WERI-Rb-1 (cell line): ENCODE data around the gene PALD1.

Experiments
- DNase-seq: peaks from one replicate; pipeline ENCODE4 v3.0.0-alpha.2; 2020
- H3K27ac ChIP-seq: fragments of 250-450 bp; sonication (Bioruptor Pico); 2 replicates; pipeline ENCODE4 v1.5.1; 2020; ENCODE audit warnings: mild to moderate bottlenecking, moderate library complexity
- H3K27me3 ChIP-seq: fragments of 250-450 bp; sonication (Bioruptor Pico); 2 replicates; pipeline ENCODE4 v1.5.1; 2021; ENCODE audit warnings: mild to moderate bottlenecking, low read depth, moderate library complexity; ENCODE audit not compliant: insufficient read depth, severe bottlenecking
- H3K36me3 ChIP-seq: fragments of 250-450 bp; sonication (Bioruptor Pico); 2 replicates; pipeline ENCODE4 v1.5.1; 2020; ENCODE audit warnings: mild to moderate bottlenecking, moderate library complexity
- H3K4me3 ChIP-seq: 2 replicates; pipeline ENCODE4 v1.5.1; 2011; ENCODE audit warnings: low read depth, mild to moderate bottlenecking, control low read depth, low read length
- H3K9me3 ChIP-seq: fragments of 250-450 bp; sonication (Bioruptor Pico); 2 replicates; pipeline ENCODE4 v1.5.1; 2021; ENCODE audit warnings: mild to moderate bottlenecking, moderate library complexity; ENCODE audit not compliant: severe bottlenecking
- CTCF ChIP-seq: IDR thresholded peaks from 2 replicates; pipeline ENCODE4 v1.5.1; 2011; ENCODE audit warnings: low read depth, mild to moderate bottlenecking, control low read depth, inconsistent platforms, low read length

PALD1 gene

DNA sequence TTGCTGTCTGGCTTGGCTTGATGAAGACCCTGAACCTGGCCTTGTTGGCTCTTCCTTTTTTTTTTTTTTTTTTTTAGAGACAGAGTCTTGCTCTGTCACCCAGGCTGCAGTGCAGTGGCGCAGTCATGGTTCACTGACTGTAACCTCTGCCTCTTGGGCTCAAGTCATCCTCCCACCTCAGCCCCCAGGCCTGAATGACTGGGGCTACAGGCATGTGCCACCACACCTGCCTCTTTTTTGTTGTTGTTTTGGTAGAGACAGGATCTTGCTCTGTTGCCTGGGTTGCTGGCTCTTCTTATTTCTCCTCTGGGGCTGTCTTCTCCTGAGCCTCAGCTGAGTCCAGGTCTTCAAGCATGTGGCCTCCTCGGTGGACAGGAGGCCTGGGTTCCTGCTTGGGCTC lies 79.3 kb downstream of the PALD1 start:
- Histone ChIP-seq H3K36me3 (no peaks in the 10 kb centered on the region), H3K27me3 (no peaks in the 10 kb centered on the region), H3K27ac (no peak overlapping the region), H3K4me3 (no peak overlapping the region), H3K9me3 (no peaks in the 10 kb centered on the region)
- TF ChIP-seq CTCF, result no peak
- no peak for DNase-seq

DNA sequence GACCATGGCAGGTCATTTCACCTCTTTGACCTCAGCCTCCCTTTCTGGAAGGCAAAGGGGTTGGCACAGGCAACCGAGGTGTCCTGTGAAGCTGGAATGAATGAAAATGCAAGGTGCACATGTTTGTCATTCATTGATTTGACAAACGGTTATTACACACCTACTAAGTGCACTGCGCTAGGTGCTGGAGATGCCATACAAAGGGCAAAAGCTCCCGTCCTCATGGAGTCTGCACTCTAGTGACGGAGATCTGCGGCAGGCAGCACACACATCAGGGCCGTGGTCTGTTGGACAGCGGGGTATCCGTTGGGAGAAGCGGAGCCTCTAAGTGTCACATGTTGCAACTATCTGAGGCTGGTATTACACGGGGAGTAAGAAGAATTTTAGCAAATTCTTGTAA lies 79.7 kb downstream of the PALD1 start:
- DNase-seq, result no peak
- H3K27ac ChIP-seq, result no peak overlapping the region
- TF ChIP-seq CTCF, result no peak

GRCh38 chr10:70558871-70559810 lies 80.6 kb downstream of the PALD1 start:
- no peaks in the 10 kb centered on the region for H3K9me3 ChIP-seq
- H3K36me3 ChIP-seq, result no peaks in the 10 kb centered on the region
- no peaks in the 10 kb centered on the region for H3K27me3 ChIP-seq
- H3K4me3 ChIP-seq, result no peak overlapping the region
- H3K27ac ChIP-seq, result no peak overlapping the region
- DNase-seq, result peak; percentile 65
- TF ChIP-seq CTCF, result peak; percentile 48

More for the DNA sequence above, 79.7 kb downstream of the PALD1 start:
- Histone ChIP-seq H3K27me3 (no peaks in the 10 kb centered on the region), H3K4me3 (no peak overlapping the region), H3K9me3 (no peaks in the 10 kb centered on the region), H3K36me3 (no peaks in the 10 kb centered on the region)

DNA sequence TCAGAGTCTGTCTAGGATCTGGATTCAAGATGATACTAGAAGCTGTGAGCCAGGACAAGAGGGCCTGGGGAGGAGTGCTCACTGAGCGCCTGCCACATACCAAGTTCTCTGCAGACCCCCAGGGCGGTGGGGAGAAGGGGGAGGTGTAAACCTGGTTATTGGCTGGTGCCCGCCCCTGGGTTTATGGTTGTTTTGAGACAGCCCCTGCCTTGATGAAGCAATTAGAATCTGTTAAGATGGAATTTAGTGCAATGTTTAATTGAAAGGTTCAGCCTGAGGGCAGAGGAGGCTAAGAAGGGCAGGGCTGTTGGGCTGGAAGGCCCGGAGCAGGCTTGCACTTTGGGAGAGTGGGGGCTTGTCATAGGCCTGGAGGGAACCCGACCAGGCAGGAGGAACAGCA lies 81.3 kb downstream of the PALD1 start:
- Histone ChIP-seq H3K4me3 (no peak overlapping the region), H3K27me3 (no peaks in the 10 kb centered on the region)
- no peak for TF ChIP-seq CTCF

GRCh38 chr10:70560511-70560941 lies 82.0 kb downstream of the PALD1 start:
- no peak for TF ChIP-seq CTCF

More for the DNA sequence above, 81.3 kb downstream of the PALD1 start:
- DNase-seq, result no peak
- H3K36me3 ChIP-seq, result no peaks in the 10 kb centered on the region
- no peak overlapping the region for H3K27ac ChIP-seq
- H3K9me3 ChIP-seq, result no peaks in the 10 kb centered on the region

More at GRCh38 chr10:70560511-70560941, 82.0 kb downstream of the PALD1 start:
- Histone ChIP-seq H3K27me3 (no peaks in the 10 kb centered on the region), H3K27ac (no peak overlapping the region), H3K9me3 (no peaks in the 10 kb centered on the region), H3K36me3 (no peaks in the 10 kb centered on the region), H3K4me3 (no peak overlapping the region)
- no peak for DNase-seq
